ENCODE results near the gene LAMA2. TPM values are rescaled to one million over a fixed set of nuclear protein-coding genes. Genes with fewer than 3 reads are reported as not detected.
A peak's percentile ranks its signal among the peaks of the same experiment; 100 is the strongest.
"Not testable (repeated sequence)": the region's sequence is repeated elsewhere in the genome, so short reads cannot be mapped to it uniquely, and the experiment has no call there.

The LAMA2 gene
- total RNA-seq, 1 donor: 40.2 TPM

DNA sequence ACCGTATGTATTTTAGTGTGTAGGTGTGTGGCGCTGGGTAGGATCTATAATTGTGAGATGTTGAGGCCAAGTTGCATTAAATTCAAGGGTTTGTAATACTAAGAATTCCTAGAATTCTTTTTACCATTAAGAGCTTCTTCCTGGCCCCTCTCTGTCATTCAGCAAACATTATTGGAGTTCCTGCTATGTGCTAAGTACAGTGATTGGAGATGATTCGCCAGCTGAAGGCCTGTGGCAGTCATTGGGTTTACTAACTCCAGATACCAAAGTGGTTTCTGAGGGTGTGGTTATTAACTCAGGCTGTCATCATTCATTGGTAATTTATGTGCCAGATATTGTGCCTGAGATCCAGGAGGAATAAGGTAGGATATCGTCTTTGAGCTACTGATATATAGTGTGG lies 167.1 kb downstream of the LAMA2 start:
- TF ChIP-seq, protein P1, sequence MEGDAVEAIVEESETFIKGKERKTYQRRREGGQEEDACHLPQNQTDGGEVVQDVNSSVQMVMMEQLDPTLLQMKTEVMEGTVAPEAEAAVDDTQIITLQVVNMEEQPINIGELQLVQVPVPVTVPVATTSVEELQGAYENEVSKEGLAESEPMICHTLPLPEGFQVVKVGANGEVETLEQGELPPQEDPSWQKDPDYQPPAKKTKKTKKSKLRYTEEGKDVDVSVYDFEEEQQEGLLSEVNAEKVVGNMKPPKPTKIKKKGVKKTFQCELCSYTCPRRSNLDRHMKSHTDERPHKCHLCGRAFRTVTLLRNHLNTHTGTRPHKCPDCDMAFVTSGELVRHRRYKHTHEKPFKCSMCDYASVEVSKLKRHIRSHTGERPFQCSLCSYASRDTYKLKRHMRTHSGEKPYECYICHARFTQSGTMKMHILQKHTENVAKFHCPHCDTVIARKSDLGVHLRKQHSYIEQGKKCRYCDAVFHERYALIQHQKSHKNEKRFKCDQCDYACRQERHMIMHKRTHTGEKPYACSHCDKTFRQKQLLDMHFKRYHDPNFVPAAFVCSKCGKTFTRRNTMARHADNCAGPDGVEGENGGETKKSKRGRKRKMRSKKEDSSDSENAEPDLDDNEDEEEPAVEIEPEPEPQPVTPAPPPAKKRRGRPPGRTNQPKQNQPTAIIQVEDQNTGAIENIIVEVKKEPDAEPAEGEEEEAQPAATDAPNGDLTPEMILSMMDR (IDR thresholded peaks at IDR 0.05; ENCODE audit: insufficient read depth, low read depth, low read length): no peak
- no peak for DNase-seq (ENCODE audit: low read depth)
- H3K4me3 ChIP-seq (ENCODE audit: low read depth, low read length): no peak overlapping the region

DNA sequence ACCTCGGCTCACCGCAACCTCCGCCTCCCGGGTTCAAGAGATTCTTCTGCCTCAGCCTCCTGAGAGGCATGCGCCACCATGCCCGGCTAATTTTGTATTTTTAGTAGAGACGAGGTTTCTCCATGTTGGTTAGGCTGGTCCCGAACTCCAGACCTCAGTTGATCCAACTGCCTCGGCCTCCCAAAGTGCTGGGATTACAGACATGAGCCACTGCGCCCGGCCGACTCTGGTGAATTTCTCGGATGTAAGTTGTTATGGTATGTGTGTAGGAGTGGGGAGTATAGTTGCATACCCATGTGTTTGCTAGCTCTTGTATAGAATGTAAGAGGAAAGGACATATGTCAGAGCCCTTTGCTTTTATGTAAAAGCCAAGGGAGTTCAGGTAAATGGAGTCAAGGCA lies 170.2 kb downstream of the LAMA2 start:
- not testable (repeated sequence) for DNase-seq (ENCODE audit: low read depth); H3K4me3 ChIP-seq (ENCODE audit: low read depth, low read length)

DNA sequence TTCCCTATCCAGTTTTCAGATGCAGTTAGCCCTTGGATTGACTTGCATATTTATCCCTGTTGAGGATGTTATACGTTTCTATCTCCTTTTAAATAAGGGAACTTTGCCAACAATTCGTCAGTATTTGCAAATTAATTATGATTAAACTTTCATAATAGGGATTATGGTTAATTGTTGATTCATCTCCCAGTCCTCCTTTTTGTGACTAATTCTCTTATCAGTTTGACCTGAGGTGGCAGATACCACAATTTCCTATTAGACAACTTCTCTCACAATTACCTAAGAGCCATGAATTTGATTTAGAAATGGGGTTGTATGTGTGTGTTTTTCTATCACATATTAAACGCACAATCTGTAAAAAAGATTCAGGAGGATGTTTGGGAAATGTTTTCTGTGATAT lies 172.9 kb downstream of the LAMA2 start:
- TF ChIP-seq, protein P1 (IDR thresholded peaks at IDR 0.05; ENCODE audit: insufficient read depth, low read depth, low read length): no peak
- DNase-seq (ENCODE audit: low read depth): peak; percentile 12
- H3K4me3 ChIP-seq (ENCODE audit: low read depth, low read length): no peak overlapping the region

DNA sequence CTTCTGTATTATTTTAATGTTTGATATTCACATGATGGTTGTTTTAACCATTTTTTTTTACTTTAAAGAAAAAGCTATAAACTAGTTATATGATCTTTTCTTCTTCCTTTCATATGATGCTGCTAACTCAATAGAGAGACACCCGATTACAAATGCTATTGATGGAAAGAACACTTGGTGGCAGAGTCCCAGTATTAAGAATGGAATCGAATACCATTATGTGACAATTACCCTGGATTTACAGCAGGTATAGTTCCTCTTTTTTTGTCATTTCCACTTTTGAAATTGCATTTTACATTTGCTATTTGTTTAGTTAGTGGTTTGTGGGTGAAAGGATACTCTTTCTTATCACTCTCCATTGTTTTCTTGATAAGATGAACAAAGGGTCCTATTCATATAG lies 176.7 kb downstream of the LAMA2 start:
- no peak overlapping the region for H3K4me3 ChIP-seq (ENCODE audit: low read depth, low read length)
- TF ChIP-seq, protein P1 (IDR thresholded peaks at IDR 0.05; ENCODE audit: insufficient read depth, low read depth, low read length): no peak
- no peak for DNase-seq (ENCODE audit: low read depth)

DNA sequence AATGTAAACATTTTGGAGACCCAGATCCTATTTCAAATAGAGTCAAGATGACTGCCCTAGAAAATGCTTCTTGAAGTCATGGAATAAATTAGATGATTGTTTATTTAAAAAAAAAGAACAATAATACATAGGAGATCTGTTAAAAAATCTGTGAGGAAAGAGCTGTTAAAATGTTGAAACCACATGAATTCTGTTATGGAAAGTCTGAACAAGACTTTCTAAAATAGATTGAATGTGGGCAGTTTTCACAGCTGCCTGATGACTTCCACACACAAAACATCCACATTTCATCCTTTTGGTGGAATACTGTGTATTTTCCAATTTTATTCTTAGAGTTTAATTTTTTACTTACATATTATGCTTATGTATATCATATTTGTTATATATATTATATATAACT lies 186.1 kb downstream of the LAMA2 start:
- H3K4me3 ChIP-seq (ENCODE audit: low read depth, low read length): no peak overlapping the region
- DNase-seq (ENCODE audit: low read depth): peak; percentile 16
- TF ChIP-seq, protein P1 (IDR thresholded peaks at IDR 0.05; ENCODE audit: insufficient read depth, low read depth, low read length): no peak

DNA sequence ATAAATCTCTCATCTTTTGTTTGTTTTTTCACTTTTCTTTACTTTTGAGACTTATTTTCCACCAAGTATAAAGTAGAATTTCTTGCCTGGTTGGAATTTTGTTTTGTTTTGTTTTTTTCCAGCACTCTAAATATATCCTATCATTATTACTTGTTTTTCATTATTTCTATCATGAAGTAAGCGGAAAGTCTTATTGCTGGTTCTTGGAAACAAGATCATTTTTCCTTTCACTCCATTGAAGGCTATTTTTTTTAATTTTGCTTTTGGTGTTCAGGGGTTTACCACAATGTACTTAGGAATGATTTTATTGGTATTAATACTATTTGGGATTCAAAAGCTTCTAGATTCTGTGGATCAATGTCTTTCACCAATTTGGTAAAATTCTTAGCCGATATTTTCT lies 190.1 kb downstream of the LAMA2 start:
- DNase-seq (ENCODE audit: low read depth): no peak
- TF ChIP-seq, protein P1 (IDR thresholded peaks at IDR 0.05; ENCODE audit: insufficient read depth, low read depth, low read length): no peak
- H3K4me3 ChIP-seq (ENCODE audit: low read depth, low read length): no peak overlapping the region

DNA sequence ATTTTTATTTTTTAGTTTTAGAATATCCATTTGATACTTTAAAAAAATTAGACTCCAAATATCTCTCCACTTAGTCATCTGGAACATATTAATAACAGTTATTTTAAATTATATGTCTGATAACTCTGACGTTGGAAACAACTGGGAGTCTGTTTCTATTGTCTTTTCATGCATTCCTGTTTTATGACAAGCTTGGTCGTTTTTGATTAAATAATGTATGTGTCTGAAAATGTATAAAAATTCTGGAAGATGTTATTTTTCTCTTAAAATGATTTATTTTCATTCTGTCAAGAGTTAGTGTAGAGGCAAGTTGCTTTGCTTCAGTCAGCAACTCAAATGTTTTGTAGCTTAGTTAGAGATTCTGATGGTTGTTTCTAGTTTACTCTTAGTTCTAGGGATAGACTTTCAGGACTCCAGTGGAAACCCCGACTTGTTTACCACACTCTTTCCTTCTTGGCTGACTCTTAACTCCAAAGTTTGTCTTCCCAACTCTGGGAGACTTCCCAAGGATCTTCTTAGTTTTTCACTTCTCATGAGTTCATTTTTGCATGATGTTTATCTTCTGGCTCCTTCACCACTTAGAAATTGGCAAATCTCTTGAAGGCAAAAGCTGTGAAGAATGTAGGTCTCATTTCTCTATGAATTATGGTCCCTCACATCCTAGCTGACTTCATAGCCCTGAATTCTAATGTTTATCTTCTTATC lies 190.9 kb downstream of the LAMA2 start:
- TF ChIP-seq, protein P1 (IDR thresholded peaks at IDR 0.05; ENCODE audit: insufficient read depth, low read depth, low read length): no peak
- peak; percentile 31 for DNase-seq (ENCODE audit: low read depth)
- H3K4me3 ChIP-seq (ENCODE audit: low read depth, low read length): no peak overlapping the region
